Small intestine (tissue), 7 donors: ENCODE measurements around the gene FNDC3B. TPM values are rescaled to one million over a fixed set of nuclear protein-coding genes. Genes with fewer than 3 reads are reported as not detected.

ENCODE experiments used
- DNase-seq, 2 donors: peaks; one replicate each; pipeline versions ENCODE4 v3.0.0 to v3.0.0-alpha.2; 2013
- FAIRE-seq: peaks from 2 replicates; lab custom pipeline; 2012; peaks lifted over from hg19 to GRCh38; lab: Jason Lieb, UNC
- H3K27ac ChIP-seq, 3 donors: one replicate each; pipeline ENCODE4 v1.5.1; 2013; ENCODE audit warnings: low read length in 2 of 3, mild to moderate bottlenecking in 2 of 3, control low read depth in 1 of 3, inconsistent platforms in 1 of 3, low read depth in 1 of 3, moderate library complexity in 1 of 3
- H3K27me3 ChIP-seq, 3 donors: one replicate each; pipeline ENCODE4 v1.6.1; 2013; ENCODE audit warnings: low read length in 3 of 3, inconsistent platforms in 1 of 3; ENCODE audit not compliant: control insufficient read depth in 3 of 3, insufficient read depth in 3 of 3
- H3K36me3 ChIP-seq, 3 donors: one replicate each; pipeline ENCODE4 v1.6.1; 2013; ENCODE audit warnings: low read length in 3 of 3, inconsistent platforms in 1 of 3, low read depth in 1 of 3, mild to moderate bottlenecking in 1 of 3, moderate library complexity in 1 of 3; ENCODE audit not compliant: control insufficient read depth in 3 of 3, insufficient read depth in 2 of 3
- H3K4me1 ChIP-seq, 3 donors: one replicate each; pipeline ENCODE4 v1.6.1; 2013; ENCODE audit warnings: low read length in 2 of 3, inconsistent platforms in 1 of 3, low read depth in 1 of 3, mild to moderate bottlenecking in 1 of 3, moderate library complexity in 1 of 3; ENCODE audit not compliant: control insufficient read depth in 3 of 3, insufficient read depth in 2 of 3
- H3K4me3 ChIP-seq, 3 donors: one replicate each; pipeline ENCODE4 v1.5.1; 2013; ENCODE audit warnings: low read length in 3 of 3, control low read depth in 1 of 3, inconsistent platforms in 1 of 3, low read depth in 1 of 3, mild to moderate bottlenecking in 1 of 3, moderate library complexity in 1 of 3
- H3K9me3 ChIP-seq, 2 donors: one replicate each; pipeline ENCODE4 v1.6.1; 2013; ENCODE audit warnings: low read depth in 1 of 2, low read length in 1 of 2; ENCODE audit not compliant: control insufficient read depth in 2 of 2, insufficient read depth in 1 of 2
- WGBS, 3 donors: extraction: QIAGEN DNeasy Blood & Tissue Kit; methylation state at CpG; one replicate each; pipeline ENCODE4 v1.1.7; 2013; 5-methylcytosine and 5-hydroxymethylcytosine counted together
- polyA plus RNA-seq, 4 donors: library from polyadenylated mRNA; stranded (reverse) in 3 of 4; unstranded in 1 of 4; fragments of 200-250 nt in 3 of 4; fragments of 120-200 nt in 1 of 4; gene quantifications; one replicate each; pipeline versions ENCODE4 v1.2.1 to v1.2.3, GENCODE V29; 2013
- donor health status: healthy with polysubstance abuse.
- donor health status: control.
- donor health status: control.
- donor health status: Bipolar disorder and iron deficiency.
- donor health status: healthy.

FNDC3B gene
- polyA plus RNA-seq, 4 donors: 6.0 to 24.7 (median 10.1) TPM

DNA sequence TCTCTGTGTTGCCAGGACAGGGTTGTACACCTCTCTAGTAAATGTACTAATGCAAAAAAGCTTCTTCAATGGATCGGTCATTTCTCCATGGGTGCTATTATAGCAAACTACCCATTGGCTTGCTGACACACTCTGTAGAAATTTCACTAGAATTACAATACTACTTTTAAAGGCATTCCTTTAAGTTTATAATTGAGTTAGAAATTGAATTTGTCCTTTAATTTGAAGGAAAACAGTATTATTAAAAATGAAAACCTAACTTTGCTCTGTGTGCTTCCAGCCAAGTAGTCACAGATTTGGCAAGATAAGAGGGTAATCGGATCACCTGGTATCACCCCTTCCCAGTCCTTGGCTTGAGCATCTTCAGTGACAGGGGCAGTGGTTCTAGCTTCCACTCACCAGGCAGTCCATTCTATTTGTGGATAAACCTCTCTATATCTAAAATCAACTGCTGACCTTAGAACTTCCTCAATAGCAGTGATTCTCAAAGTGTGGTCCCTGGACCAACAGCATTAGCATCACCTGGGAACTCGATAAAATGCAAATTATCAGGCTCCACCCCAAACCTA, 315.6 kb downstream of the FNDC3B start:
- Histone ChIP-seq H3K36me3 (peaks cover 9 to 24% (median 11%) of the 10 kb centered on the region in 3 donors), H3K9me3 (no peaks in the 10 kb centered on the region), H3K27ac (no peak overlapping the region), H3K4me1 (no peaks in the 10 kb centered on the region), H3K4me3 (no peak overlapping the region), H3K27me3 (no peaks in the 10 kb centered on the region)
- no peak for DNase-seq
- FAIRE-seq: no peak
- 87 to 94% (median 92%) methylated on average over 3 of the region's 3 CpGs for WGBS, 3 donors

DNA sequence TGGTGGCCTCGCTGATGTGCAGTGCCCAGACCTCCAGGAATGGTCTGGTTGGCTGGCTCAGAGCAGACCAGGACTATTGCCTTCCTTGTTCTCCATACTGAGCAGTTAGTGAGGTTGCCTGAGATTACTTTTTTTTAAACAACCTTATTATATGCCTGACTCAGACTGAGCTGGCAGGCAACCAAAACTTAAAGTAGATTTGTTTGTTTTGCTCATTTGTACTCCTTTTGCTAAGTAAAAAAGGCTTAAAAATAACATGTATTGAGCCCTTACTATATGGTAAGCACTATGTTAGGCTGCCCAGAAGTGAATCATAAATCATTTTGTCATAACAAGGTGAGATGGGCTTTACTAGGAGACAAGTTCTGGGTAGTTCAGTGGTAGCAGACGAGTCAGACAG, 316.5 kb downstream of the FNDC3B start:
- peaks cover 9 to 24% (median 11%) of the 10 kb centered on the region in 3 donors for H3K36me3 ChIP-seq
- no peaks in the 10 kb centered on the region for H3K27me3 ChIP-seq
- WGBS, 3 donors: 54 to 67% (median 59%) methylated on average over 2 of the region's 2 CpGs
- H3K4me3 ChIP-seq: no peak overlapping the region
- no peak for FAIRE-seq
- no peaks in the 10 kb centered on the region for H3K9me3 ChIP-seq
- no peak for DNase-seq
- H3K27ac ChIP-seq: no peak overlapping the region
- no peaks in the 10 kb centered on the region for H3K4me1 ChIP-seq

DNA sequence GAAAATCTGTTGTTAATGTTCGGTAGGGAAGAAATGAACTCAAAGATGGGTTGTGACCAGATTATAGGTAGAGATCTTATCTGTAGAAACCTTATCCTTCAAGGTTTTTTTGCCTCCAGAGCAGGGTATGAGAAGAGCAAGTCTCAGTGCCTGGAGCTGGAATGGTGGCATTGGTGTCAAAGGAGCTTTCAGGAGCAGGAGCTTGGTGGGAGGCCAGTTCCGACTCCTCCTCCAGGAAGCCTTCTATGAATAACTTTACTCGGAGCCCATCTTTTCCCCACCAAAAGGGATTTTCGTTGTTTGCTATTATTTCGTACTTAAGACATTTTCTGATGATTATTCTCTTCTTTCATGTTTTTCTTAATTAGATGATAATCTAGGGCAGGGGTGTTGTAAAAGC, 317.0 kb downstream of the FNDC3B start:
- FAIRE-seq: no peak
- Histone ChIP-seq H3K4me1 (no peaks in the 10 kb centered on the region), H3K27me3 (no peaks in the 10 kb centered on the region), H3K27ac (no peak overlapping the region), H3K9me3 (no peaks in the 10 kb centered on the region), H3K4me3 (no peak overlapping the region), H3K36me3 (peaks cover 9 to 22% (median 9%) of the 10 kb centered on the region in 3 donors)
- no peak for DNase-seq
- 91 to 98% (median 91%) methylated on average over 5 of the region's 5 CpGs for WGBS, 3 donors

DNA sequence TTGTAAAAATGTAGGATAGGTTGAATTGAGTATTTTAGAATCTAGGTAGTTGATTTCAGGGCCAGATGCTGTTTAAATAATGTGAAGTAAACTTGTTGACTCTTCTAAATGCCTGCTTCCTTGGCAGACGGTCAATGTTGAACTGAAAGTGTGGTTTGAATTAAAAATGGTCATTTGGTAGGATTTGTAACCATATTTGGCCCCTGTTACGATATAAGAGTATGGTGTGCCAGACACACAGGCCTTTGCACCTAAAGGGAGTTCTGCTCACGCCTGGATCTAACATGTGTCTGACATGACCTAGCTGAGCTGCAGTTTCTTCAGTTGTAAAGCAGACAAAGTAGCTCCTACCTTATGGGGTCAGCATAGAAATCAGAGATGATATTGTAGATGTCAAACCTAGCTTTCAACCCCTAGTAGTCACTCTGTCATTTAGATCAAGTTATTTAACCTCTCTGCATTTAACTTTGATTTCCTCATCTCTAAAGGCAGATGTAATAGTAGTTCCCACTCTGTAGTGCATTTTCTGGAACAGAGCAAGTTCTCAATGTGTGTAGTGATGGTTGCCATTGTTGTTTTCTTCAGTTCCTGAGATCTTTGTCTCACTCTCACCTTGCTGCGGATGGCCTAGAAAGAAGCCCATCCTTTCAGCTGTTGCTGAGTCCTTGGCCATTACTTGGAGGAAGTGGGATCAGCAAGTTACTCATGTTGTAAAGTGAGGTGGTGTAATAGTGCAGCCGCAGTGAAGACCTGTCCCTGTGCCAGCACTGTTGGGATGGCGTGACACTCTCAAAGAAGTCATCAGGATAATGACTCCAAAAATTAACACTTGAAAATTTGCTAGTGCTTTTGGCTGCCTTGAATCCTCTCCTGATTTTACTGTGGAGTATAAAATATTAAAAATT, 318.7 kb downstream of the FNDC3B start:
- Histone ChIP-seq H3K36me3 (peaks cover 4 to 23% (median 10%) of the 10 kb centered on the region in 3 donors), H3K27me3 (no peaks in the 10 kb centered on the region), H3K9me3 (no peaks in the 10 kb centered on the region), H3K4me3 (no peak overlapping the region), H3K27ac (peak overlapping the region in 1 of 3 donors; percentile 33), H3K4me1 (no peaks in the 10 kb centered on the region)
- no peak for FAIRE-seq
- no peak for DNase-seq
- 80 to 95% (median 85%) methylated on average over 6 of the region's 6 CpGs for WGBS, 3 donors

DNA sequence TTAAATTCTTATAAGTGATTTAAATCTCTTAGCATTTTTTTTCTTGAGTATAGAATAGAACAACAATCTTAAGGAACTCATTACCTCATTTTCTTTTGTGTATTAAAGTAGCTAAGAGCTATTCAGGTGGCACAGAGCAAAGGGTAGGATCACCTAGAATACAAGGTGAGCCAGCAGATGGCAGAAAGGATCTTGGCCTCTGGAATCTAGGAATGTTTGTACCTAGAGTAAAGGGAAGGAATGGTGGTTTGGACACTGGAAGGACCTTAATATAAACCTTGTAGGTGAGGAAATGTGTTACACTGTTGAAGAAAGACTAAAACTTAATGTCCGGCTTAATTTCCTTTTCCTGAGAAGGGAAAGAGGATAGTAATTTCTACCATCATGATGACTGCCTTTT, 319.9 kb downstream of the FNDC3B start:
- peak in 1 of 2 donors; percentile 10 for DNase-seq

DNA sequence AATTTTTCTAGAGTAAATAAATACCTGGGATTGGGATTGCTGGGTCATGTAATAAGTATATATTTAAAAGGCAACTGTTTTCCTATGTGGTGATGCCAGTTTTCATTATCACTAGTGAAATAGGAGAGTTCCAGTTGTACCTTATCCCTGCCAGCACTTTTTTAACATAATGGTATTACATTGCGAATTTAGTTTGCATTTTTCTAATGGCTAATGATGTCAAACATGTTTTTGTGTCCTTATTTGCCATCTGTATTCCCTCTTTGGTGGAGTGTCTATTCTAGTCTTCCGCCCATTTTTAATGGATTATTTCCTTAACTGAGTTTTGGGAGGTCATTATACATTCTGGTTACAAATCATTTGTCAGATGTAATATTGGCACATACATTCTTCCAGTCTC, 320.6 kb downstream of the FNDC3B start:
- Histone ChIP-seq H3K36me3 (peaks cover 8 to 27% (median 8%) of the 10 kb centered on the region in 3 donors), H3K4me3 (no peak overlapping the region), H3K4me1 (no peaks in the 10 kb centered on the region), H3K9me3 (no peaks in the 10 kb centered on the region), H3K27me3 (no peaks in the 10 kb centered on the region), H3K27ac (no peak overlapping the region)
- FAIRE-seq (no peak), DNase-seq (no peak)
- 86 to 100% (median 100%) methylated on average over 2 of the region's 2 CpGs for WGBS, 3 donors

More for the DNA sequence above, 319.9 kb downstream of the FNDC3B start:
- FAIRE-seq: peak; percentile 79
- H3K4me1 ChIP-seq: no peaks in the 10 kb centered on the region
- H3K4me3 ChIP-seq: no peak overlapping the region
- no peak overlapping the region for H3K27ac ChIP-seq
- H3K36me3 ChIP-seq: peaks cover 8 to 24% (median 8%) of the 10 kb centered on the region in 3 donors
- no peaks in the 10 kb centered on the region for H3K27me3 ChIP-seq
- no peaks in the 10 kb centered on the region for H3K9me3 ChIP-seq
- WGBS, 3 donors: 93 to 96% (median 95%) methylated on average over 1 of the region's 1 CpG

DNA sequence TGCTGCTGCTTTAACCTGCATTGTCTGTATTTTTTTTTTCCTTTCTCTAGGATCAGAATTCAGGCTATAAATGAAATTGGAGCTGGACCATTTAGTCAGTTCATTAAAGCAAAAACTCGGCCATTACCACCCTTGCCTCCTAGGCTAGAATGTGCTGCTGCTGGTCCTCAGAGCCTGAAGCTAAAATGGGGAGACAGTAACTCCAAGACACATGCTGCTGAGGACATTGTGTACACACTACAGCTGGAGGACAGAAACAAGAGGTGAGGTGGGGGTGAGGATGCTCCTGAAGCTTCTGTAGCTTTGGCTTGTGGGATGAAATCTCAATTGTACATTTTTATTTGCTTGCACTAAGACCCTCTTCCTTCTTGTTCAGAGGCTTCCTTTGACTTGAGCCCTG, 323.2 kb downstream of the FNDC3B start:
- no peaks in the 10 kb centered on the region for H3K27me3 ChIP-seq
- H3K9me3 ChIP-seq: no peaks in the 10 kb centered on the region
- peaks cover 6 to 17% (median 11%) of the 10 kb centered on the region in 3 donors for H3K36me3 ChIP-seq
- no peak overlapping the region for H3K27ac ChIP-seq
- DNase-seq (no peak), FAIRE-seq (no peak)
- WGBS, 3 donors: 89 to 93% (median 92%) methylated on average over 1 of the region's 1 CpG
- no peaks in the 10 kb centered on the region for H3K4me1 ChIP-seq
- H3K4me3 ChIP-seq: no peak overlapping the region

DNA sequence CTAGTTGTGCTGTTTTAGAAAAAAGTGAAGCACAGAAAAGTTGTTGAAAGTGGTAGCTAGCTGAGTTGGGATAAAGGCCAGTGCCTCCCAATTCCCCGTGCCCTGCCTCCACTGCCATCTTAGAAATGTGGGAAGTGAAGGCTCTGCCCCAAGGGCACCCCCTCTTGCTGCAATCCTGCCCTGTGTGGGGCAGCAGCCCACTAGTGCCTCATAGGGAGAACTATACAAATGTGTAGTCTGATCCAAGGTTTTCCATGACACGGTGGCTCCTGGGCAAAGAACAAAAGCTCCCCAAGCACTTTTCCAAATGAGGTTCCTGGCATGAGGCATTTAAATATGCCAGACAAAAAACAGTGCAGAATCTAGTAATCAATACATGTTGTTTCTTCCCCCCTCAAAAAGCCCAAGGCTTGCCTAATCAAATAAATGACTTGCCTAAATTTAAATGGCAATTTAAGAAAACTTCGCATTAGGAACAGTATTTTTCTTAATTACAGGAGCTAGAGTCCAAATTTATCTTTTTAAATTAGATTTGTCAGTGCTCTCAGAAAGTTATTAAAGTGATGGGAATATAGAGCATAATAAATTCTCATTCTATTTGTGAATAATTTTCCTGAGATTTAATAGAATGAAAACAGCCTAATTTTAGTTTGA, 325.1 kb downstream of the FNDC3B start:
- Histone ChIP-seq H3K27ac (no peak overlapping the region), H3K4me1 (no peaks in the 10 kb centered on the region), H3K27me3 (no peaks in the 10 kb centered on the region), H3K36me3 (peaks cover 4 to 14% (median 11%) of the 10 kb centered on the region in 3 donors), H3K4me3 (no peak overlapping the region), H3K9me3 (no peaks in the 10 kb centered on the region)
- no peak for FAIRE-seq
- 91 to 97% (median 92%) methylated on average over 3 of the region's 3 CpGs for WGBS, 3 donors
- DNase-seq: no peak
